HepG2 (cell line): ENCODE data around the gene DGAT2. TPM values are rescaled to one million over a fixed set of nuclear protein-coding genes. Genes with fewer than 3 reads are reported as not detected.

Experiments used
- ARID2 ChIP-seq: sonication (generic); formaldehyde crosslinking; IDR thresholded peaks from 2 replicates; pipeline ENCODE4 v1.8.1; 2022; ENCODE audit warnings: mild to moderate bottlenecking, missing genetic modification reagents, borderline replicate concordance
- KDM1A ChIP-seq: IDR thresholded peaks from 2 replicates; pipeline ENCODE4 v1.6.1; 2016; ENCODE audit warnings: missing compliant biosample characterization
- KDM6A ChIP-seq: IDR thresholded peaks from 2 replicates; pipeline ENCODE4 v1.6.1; 2016; ENCODE audit warnings: low read depth
- MAF1 ChIP-seq: sonication (generic); formaldehyde crosslinking; IDR thresholded peaks from 2 replicates; pipeline ENCODE4 v1.5.0; 2020; ENCODE audit warnings: missing genetic modification reagents, borderline replicate concordance
- PRMT3 ChIP-seq: sonication (generic); formaldehyde crosslinking; IDR thresholded peaks from 2 replicates; pipeline ENCODE4 v1.8.1; 2022; ENCODE audit warnings: low read depth, mild to moderate bottlenecking, moderate library complexity, missing genetic modification reagents, borderline replicate concordance
- RFXAP ChIP-seq: sonication (generic); formaldehyde crosslinking; IDR thresholded peaks from 2 replicates; pipeline ENCODE4 v1.4.0; 2020; ENCODE audit warnings: missing genetic modification reagents, borderline replicate concordance
- SOX6 ChIP-seq, 2 experiments: fragments of 450-650 bp in 1 of 2; sonication (generic) in 1 of 2; formaldehyde crosslinking in 1 of 2; IDR thresholded peaks; 2 replicates each; pipeline versions ENCODE4 v1.4.0 to v1.6.1; 2017 to 2020; ENCODE audit warnings: antibody characterized with exemption in 1 of 2, mild to moderate bottlenecking in 1 of 2, missing genetic modification reagents in 1 of 2
- SRF ChIP-seq: IDR thresholded peaks from 2 replicates; pipeline ENCODE4 v1.6.1; 2011; ENCODE audit warnings: mild to moderate bottlenecking, low read depth, low read length, moderate library complexity
- THAP9 ChIP-seq: sonication (generic); formaldehyde crosslinking; IDR thresholded peaks from 2 replicates; pipeline ENCODE4; 2020; ENCODE audit warnings: missing genetic modification reagents, mild to moderate bottlenecking, borderline replicate concordance
- ZBTB14 ChIP-seq: sonication (generic); formaldehyde crosslinking; IDR thresholded peaks from 2 replicates; pipeline ENCODE4 v1.4.0; 2020; ENCODE audit warnings: missing genetic modification reagents
- ZFP36 ChIP-seq: fragments of 150-350 bp; IDR thresholded peaks from 2 replicates; pipeline ENCODE4 v1.6.1; 2018; ENCODE audit warnings: borderline replicate concordance, low read length, low read depth; ENCODE audit not compliant: partially characterized antibody
- ZNF354B ChIP-seq: sonication (generic); formaldehyde crosslinking; IDR thresholded peaks from 2 replicates; pipeline ENCODE4 v1.8.0; 2022; ENCODE audit warnings: mild to moderate bottlenecking, missing genetic modification reagents
- ZNF678 ChIP-seq: sonication (generic); formaldehyde crosslinking; IDR thresholded peaks from 2 replicates; pipeline ENCODE4 v1.4.0; 2020; ENCODE audit warnings: mild to moderate bottlenecking, missing genetic modification reagents
- ZSCAN30 ChIP-seq: sonication (generic); formaldehyde crosslinking; IDR thresholded peaks from 2 replicates; pipeline ENCODE4 v1.5.0; 2020; ENCODE audit warnings: mild to moderate bottlenecking, missing genetic modification reagents
- polyA plus RNA-seq, 8 experiments: library from polyadenylated mRNA; depleted of rRNA in 3 of 8; stranded (reverse) in 7 of 8; unstranded in 1 of 8; fragments of >200 nt; fragmentation: Illumina TruSeq in 4 of 8; extraction: Trizol in 4 of 8; gene quantifications; 2 replicates each; pipeline versions ENCODE4 v1.2.1 to v1.2.3, GENCODE V29; 2011 to 2016; ENCODE audit warnings: low read depth in 4 of 8, missing spikeins in 1 of 8, mixed read lengths in 1 of 8; ENCODE audit not compliant: insufficient read depth in 1 of 8
- total RNA-seq, 5 experiments: library from RNA; depleted of rRNA; stranded (reverse); fragments of >200 nt; fragmentation: Illumina TruSeq; extraction: Trizol; gene quantifications; 2 replicates each; pipeline ENCODE4 v1.2.3, GENCODE V29; 2016; ENCODE audit warnings: low read depth in 1 of 5
- TF ChIP-seq, protein P1 (sequence below): sonication (generic); IDR thresholded peaks from 2 replicates; pipeline ENCODE4 v1.6.1; 2016; ENCODE audit warnings: low read depth, borderline replicate concordance
- TF ChIP-seq, protein P2 (sequence below): sonication (generic); formaldehyde crosslinking; IDR thresholded peaks from 2 replicates; pipeline ENCODE4 v1.4.0; 2020; ENCODE audit warnings: missing genetic modification reagents, borderline replicate concordance
- TF ChIP-seq, protein P3 (sequence below): sonication (generic); formaldehyde crosslinking; IDR thresholded peaks from 2 replicates; pipeline ENCODE4 v1.4.0; 2020; ENCODE audit warnings: missing genetic modification reagents

The DGAT2 gene
- total and polyA plus RNA-seq, 2 of the 13 experiments (the other 11 are each of a cell fraction or from before 2014, with no cell fraction given), result 39.0 to 65.6 TPM

DNA sequence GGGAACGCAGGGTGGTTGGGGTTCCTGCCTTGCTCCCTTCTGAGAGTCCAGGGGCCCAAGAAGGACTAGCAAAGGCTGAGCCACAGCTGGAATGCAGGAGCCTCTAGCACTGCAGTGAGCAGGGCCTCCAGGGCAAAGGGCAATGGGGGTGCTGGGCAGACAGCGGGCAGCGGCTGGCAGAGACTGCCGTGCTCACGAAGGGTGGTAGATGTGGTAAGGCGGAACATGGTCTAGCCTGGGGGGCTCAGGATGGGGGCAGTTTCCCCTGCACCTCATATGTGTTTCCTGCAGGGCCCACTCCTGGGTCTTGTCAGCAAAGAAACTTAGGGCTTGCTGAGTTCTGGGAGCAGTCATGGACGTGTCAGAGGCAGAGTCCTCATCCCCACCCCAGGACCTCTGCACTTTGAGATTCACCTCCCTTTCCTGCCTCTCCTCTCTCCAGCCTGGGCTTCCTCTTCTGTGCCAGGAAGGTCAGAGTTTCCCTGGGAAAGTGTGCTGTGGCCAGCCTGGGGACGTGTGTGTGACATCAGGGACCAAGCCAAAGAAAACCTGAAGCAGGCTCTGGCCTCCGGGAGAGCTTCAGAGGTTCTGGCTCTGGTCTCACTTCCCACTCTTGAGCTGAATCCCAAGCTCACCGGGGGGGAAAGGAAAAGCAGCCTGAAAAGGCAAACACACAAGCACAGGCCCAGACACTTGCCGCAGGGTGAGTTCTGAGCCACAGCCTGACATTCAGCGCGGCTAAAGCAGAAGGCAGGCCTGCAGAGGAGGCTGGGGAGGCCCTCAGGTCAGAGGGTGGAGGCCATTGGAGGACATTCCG, 46.5 kb upstream of the DGAT2 start (continued):
- no peak for TF ChIP-seq ZNF354B (CRISPR knock-in tag)
- no peak for TF ChIP-seq ZFP36
- TF ChIP-seq, protein P1, sequence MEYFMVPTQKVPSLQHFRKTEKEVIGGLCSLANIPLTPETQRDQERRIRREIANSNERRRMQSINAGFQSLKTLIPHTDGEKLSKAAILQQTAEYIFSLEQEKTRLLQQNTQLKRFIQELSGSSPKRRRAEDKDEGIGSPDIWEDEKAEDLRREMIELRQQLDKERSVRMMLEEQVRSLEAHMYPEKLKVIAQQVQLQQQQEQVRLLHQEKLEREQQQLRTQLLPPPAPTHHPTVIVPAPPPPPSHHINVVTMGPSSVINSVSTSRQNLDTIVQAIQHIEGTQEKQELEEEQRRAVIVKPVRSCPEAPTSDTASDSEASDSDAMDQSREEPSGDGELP, result peak; percentile 51; the same call in 1 of the 2 replicates
- peak; percentile 62; the same call in 1 of the 2 replicates for TF ChIP-seq RFXAP (CRISPR knock-in tag)
- TF ChIP-seq ZBTB14, result no peak
- TF ChIP-seq ZSCAN30 (CRISPR knock-in tag), result no peak
- TF ChIP-seq ARID2 (CRISPR knock-in tag), result 0 out of 2 replicates have a peak, but pooled peaks have one; percentile 54
- TF ChIP-seq PRMT3 (CRISPR knock-in tag), result no peak
- TF ChIP-seq KDM1A (CRISPR knock-in tag), result 0 out of 2 replicates have a peak, but pooled peaks have one; percentile 30
- no peak for TF ChIP-seq SRF
- no peak for TF ChIP-seq KDM6A
- TF ChIP-seq, protein P2, sequence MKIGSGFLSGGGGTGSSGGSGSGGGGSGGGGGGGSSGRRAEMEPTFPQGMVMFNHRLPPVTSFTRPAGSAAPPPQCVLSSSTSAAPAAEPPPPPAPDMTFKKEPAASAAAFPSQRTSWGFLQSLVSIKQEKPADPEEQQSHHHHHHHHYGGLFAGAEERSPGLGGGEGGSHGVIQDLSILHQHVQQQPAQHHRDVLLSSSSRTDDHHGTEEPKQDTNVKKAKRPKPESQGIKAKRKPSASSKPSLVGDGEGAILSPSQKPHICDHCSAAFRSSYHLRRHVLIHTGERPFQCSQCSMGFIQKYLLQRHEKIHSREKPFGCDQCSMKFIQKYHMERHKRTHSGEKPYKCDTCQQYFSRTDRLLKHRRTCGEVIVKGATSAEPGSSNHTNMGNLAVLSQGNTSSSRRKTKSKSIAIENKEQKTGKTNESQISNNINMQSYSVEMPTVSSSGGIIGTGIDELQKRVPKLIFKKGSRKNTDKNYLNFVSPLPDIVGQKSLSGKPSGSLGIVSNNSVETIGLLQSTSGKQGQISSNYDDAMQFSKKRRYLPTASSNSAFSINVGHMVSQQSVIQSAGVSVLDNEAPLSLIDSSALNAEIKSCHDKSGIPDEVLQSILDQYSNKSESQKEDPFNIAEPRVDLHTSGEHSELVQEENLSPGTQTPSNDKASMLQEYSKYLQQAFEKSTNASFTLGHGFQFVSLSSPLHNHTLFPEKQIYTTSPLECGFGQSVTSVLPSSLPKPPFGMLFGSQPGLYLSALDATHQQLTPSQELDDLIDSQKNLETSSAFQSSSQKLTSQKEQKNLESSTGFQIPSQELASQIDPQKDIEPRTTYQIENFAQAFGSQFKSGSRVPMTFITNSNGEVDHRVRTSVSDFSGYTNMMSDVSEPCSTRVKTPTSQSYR (CRISPR knock-in tag), result peak; percentile 69; the same call in 1 of the 2 replicates
- TF ChIP-seq SOX6 (IDR thresholded peaks at IDR 0.05), result no peak
- TF ChIP-seq SOX6 (CRISPR knock-in tag; IDR thresholded peaks at IDR 0.05), result peak; percentile 60
- TF ChIP-seq ZNF678 (CRISPR knock-in tag), result no peak
- TF ChIP-seq, protein P3, sequence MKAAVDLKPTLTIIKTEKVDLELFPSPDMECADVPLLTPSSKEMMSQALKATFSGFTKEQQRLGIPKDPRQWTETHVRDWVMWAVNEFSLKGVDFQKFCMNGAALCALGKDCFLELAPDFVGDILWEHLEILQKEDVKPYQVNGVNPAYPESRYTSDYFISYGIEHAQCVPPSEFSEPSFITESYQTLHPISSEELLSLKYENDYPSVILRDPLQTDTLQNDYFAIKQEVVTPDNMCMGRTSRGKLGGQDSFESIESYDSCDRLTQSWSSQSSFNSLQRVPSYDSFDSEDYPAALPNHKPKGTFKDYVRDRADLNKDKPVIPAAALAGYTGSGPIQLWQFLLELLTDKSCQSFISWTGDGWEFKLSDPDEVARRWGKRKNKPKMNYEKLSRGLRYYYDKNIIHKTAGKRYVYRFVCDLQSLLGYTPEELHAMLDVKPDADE (CRISPR knock-in tag), result 0 out of 2 replicates have a peak, but pooled peaks have one; percentile 65
- 0 out of 2 replicates have a peak, but pooled peaks have one; percentile 60 for TF ChIP-seq MAF1
- no peak for TF ChIP-seq THAP9 (CRISPR knock-in tag)
